GM12878 (cell line): ENCODE results near the gene PLS3. TPM values are rescaled to one million over a fixed set of nuclear protein-coding genes. Genes with fewer than 3 reads are reported as not detected.

Source experiments
- ATAC-seq: fragments of 200-7000 bp; cut with Tn5 transposase; 3 replicates; pipeline ENCODE4 v1.9.1; 2020; ENCODE audit warnings: mild to moderate bottlenecking, moderate library complexity
- BruUV-seq: library from RNA; stranded (reverse); fragments of 400-500 nt; replicated peaks from 2 replicates; lab custom pipeline; 2021; lab: Mats Ljungman, UMichigan
- CTCF ChIA-PET: fragments of 300-600 bp; sonication (Branson Sonifier 250); formaldehyde crosslinking; extraction: SDS; loops from one replicate; lab custom pipeline; 2021; ENCODE audit warnings: inconsistent platforms; lab: Yijun Ruan, JAX
- POLR2A ChIA-PET: fragments of 350-600 bp; formaldehyde crosslinking; extraction: SDS; loops from one replicate; lab custom pipeline; 2021; ENCODE audit warnings: inconsistent platforms; lab: Charles Lee
- RAD21 ChIA-PET: fragments of 300-600 bp; sonication (Branson Sonifier 250); formaldehyde crosslinking; loops from one replicate; lab custom pipeline; 2023; ENCODE audit warnings: antibody characterized with exemption; ENCODE audit not compliant: unreplicated experiment; lab: Charles Lee
- SMC1A ChIA-PET: fragments of 300-600 bp; sonication (Branson Sonifier 250); formaldehyde crosslinking; loops from one replicate; lab custom pipeline; 2023; ENCODE audit not compliant: unreplicated experiment, uncharacterized antibody; lab: Charles Lee
- DNase-seq: peaks from one replicate; pipeline ENCODE4 v3.0.0-alpha.2; 2011; ENCODE audit warnings: low read depth, low spot score
- FAIRE-seq: peaks from 3 replicates; lab custom pipeline; 2011; peaks lifted over from hg19 to GRCh38; lab: Jason Lieb, UNC
- H2AFZ ChIP-seq: 2 replicates; pipeline ENCODE4 v1.6.0; 2011; ENCODE audit warnings: low read depth, low read length, control low read depth; ENCODE audit not compliant: control insufficient read depth
- H3K27ac ChIP-seq: 2 replicates; pipeline ENCODE4 v1.5.1; 2011; ENCODE audit warnings: control low read depth; ENCODE audit not compliant: control insufficient read depth, insufficient read depth
- H3K27me3 ChIP-seq, 2 experiments: replicated peaks in 1 of 2; 2 replicates each; pipeline versions ENCODE4 v1.6.0 to v1.6.1; 2011; ENCODE audit warnings: low read length in 1 of 2; ENCODE audit not compliant: control insufficient read depth in 2 of 2, insufficient read depth in 2 of 2
- H3K36me3 ChIP-seq, 2 experiments: 2 replicates each; pipeline ENCODE4 v1.5.1; 2011; ENCODE audit warnings: low read length in 1 of 2; ENCODE audit not compliant: control insufficient read depth in 2 of 2, insufficient read depth in 2 of 2
- H3K4me1 ChIP-seq: 2 replicates; pipeline ENCODE4 v1.6.1; 2011; ENCODE audit warnings: mild to moderate bottlenecking, low read length, moderate library complexity, mixed read lengths; ENCODE audit not compliant: control insufficient read depth, insufficient read depth
- H3K4me2 ChIP-seq: 2 replicates; pipeline ENCODE4 v1.6.0; 2011; ENCODE audit warnings: control low read depth; ENCODE audit not compliant: control insufficient read depth, insufficient read depth
- H3K4me3 ChIP-seq: fragments of 200-600 bp; sonication (generic); 2 replicates; pipeline ENCODE4 v1.5.1; 2016
- H3K79me2 ChIP-seq: 2 replicates; pipeline ENCODE4 v1.6.0; 2011; ENCODE audit warnings: low read length; ENCODE audit not compliant: control insufficient read depth, insufficient read depth
- H3K9ac ChIP-seq: 2 replicates; pipeline ENCODE4 v1.8.0; 2011; ENCODE audit warnings: low read length, control low read depth, mixed read lengths; ENCODE audit not compliant: control insufficient read depth, insufficient read depth
- H3K9me3 ChIP-seq: replicated peaks from 3 replicates; pipeline ENCODE4 v1.5.1; 2011; ENCODE audit warnings: mild to moderate bottlenecking, low read length; ENCODE audit not compliant: control insufficient read depth, insufficient read depth
- H4K20me1 ChIP-seq: 2 replicates; pipeline ENCODE4 v1.6.0; 2011; ENCODE audit not compliant: control insufficient read depth, insufficient read depth
- ETV6 ChIP-seq, 2 experiments: fragments of 450-650 bp in 1 of 2; IDR thresholded peaks in 1 of 2; conservative IDR thresholded peaks in 1 of 2; 2 replicates each; pipeline ENCODE4 v1.6.1; 2014; ENCODE audit warnings: antibody characterized with exemption in 1 of 2, borderline replicate concordance in 1 of 2, low read depth in 1 of 2, mild to moderate bottlenecking in 1 of 2, moderate library complexity in 1 of 2
- GABPA ChIP-seq: IDR thresholded peaks from 2 replicates; pipeline ENCODE4 v1.6.1; 2014; ENCODE audit warnings: antibody characterized with exemption, low read depth, mild to moderate bottlenecking, inconsistent platforms
- MEF2A ChIP-seq: IDR thresholded peaks from 2 replicates; pipeline ENCODE4 v1.6.1; 2011; ENCODE audit warnings: low read depth, mild to moderate bottlenecking, low read length, moderate library complexity; ENCODE audit not compliant: insufficient read depth
- RAD21 ChIP-seq: IDR thresholded peaks from 2 replicates; pipeline ENCODE4 v1.6.1; 2011; ENCODE audit warnings: mild to moderate bottlenecking, low read depth, low read length, moderate library complexity; ENCODE audit not compliant: insufficient read depth
- TCF3 ChIP-seq: IDR thresholded peaks from 2 replicates; pipeline ENCODE4 v1.6.1; 2012; ENCODE audit warnings: low read depth, mild to moderate bottlenecking, low read length, borderline replicate concordance; ENCODE audit not compliant: insufficient read depth
- WGBS: methylation state at CpG from one replicate; pipeline ENCODE4 v1.1.6; 2016; ENCODE audit warnings: low lambda C conversion rate; ENCODE audit not compliant: insufficient replicate concordance, insufficient coverage; ENCODE audit errors: missing lambda C conversion rate; 5-methylcytosine and 5-hydroxymethylcytosine counted together
- in situ Hi-C: fragments of 300-500 bp; cut with MboI; formaldehyde crosslinking; loops from 9 replicates; pipeline ENCODE4 v1.14.3; 2018; ENCODE audit warnings: mixed read lengths
- intact Hi-C: fragments of 100-400 bp; cut with micrococcal nuclease; formaldehyde crosslinking; loops from one replicate; pipeline ENCODE4 v1.14.2; 2022; ENCODE audit not compliant: unreplicated experiment
- polyA plus RNA-seq, 11 experiments: library from polyadenylated mRNA; depleted of rRNA in 4 of 11; unstranded in 6 of 11; stranded (reverse) in 5 of 11; fragments of >200 nt; fragmentation: Nextera tagmentation in 4 of 11; fragmentation: Illumina TruSeq in 1 of 11; extraction: Ambion mirVana in 4 of 11; extraction: Trizol in 1 of 11; gene quantifications; 1 replicate in 1 of 11; 2 replicates in 10 of 11; pipeline versions ENCODE4 v1.2.1 to v1.2.3, GENCODE V29; 2011 to 2016; ENCODE audit warnings: inconsistent platforms in 2 of 11, missing spikeins in 2 of 11, low read depth in 1 of 11
- total RNA-seq, 4 experiments: library from RNA; depleted of rRNA in 3 of 4; stranded (reverse); fragments of >200 nt in 3 of 4; fragmentation: Illumina TruSeq in 1 of 4; extraction: Trizol in 1 of 4; gene quantifications; 2 replicates each; pipeline versions ENCODE4 v1.2.1 to v1.2.3, GENCODE V29; 2013 to 2021

PLS3 gene
- total and polyA plus RNA-seq, 10 of the 15 experiments (the other 5 are each of a cell fraction or from before 2014, with no cell fraction given): 47.6 to 236 (median 174) TPM

GRCh38 chrX:115652221-115652620 lies 91.2 kb downstream of the PLS3 start:
- ATAC-seq: no peak
- POLR2A ChIA-PET: no interaction called here
- Histone ChIP-seq H3K79me2 (no peaks in the 10 kb centered on the region), H3K27me3 (no peaks in the 10 kb centered on the region), H3K27ac (no peak overlapping the region), H3K36me3 (no peaks in the 10 kb centered on the region), H3K4me3 (no peak overlapping the region), H3K4me1 (no peaks in the 10 kb centered on the region), H3K9me3 (no peaks in the 10 kb centered on the region), H4K20me1 (no peaks in the 10 kb centered on the region), H3K9ac (no peak overlapping the region), H3K4me2 (no peak overlapping the region), H2AFZ (no peak overlapping the region)
- intact Hi-C loops: no loop called here
- 45% methylated on average over 5 of the region's 5 CpGs for WGBS
- RAD21 ChIA-PET: interaction anchor here (0.9 to 1.5 kb wide), 4 partner anchors 27 to 321 kb away, joined by 3 to 6 read pairs (median 4); no protein-coding TSS in a partner anchor
- in situ Hi-C loops: loop anchor here (10.0 kb wide), 1 partner anchor 293 kb away; no protein-coding TSS in a partner anchor
- no TSS peak for BruUV-seq
- no peak for TF ChIP-seq GABPA
- SMC1A ChIA-PET: interaction anchor here (0.9 to 1.6 kb wide), 6 partner anchors 9 to 321 kb away, joined by 3 to 12 read pairs (median 6); no protein-coding TSS in a partner anchor
- CTCF ChIA-PET: interaction anchor here (0.6 to 3.4 kb wide), 13 partner anchors 8 to 328 kb away, joined by 3 to 15 read pairs (median 4); no protein-coding TSS in a partner anchor
- DNase-seq: no peak
- no peak for FAIRE-seq

DNA sequence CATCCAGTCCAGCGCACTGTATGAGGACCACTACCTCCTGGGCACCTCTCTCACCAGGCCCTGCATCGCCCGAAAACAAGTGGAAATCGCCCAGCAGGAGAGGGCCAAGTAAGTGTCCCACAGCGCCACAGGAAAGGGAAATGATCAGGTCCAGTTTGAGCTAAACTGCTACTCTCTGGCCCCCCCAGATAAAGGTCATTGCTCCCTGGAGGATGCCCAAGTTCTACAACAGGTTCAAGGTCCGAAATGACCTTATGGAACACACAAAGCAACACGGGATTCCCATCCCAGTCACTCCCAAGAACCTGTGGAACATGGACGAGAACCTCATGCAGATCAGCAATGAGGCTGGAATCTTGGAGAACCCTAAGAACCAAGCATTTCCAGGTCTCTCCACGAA lies 104.1 kb downstream of the PLS3 start:
- Histone ChIP-seq H3K4me2 (no peak overlapping the region), H3K4me3 (no peak overlapping the region), H3K79me2 (no peaks in the 10 kb centered on the region), H3K4me1 (no peaks in the 10 kb centered on the region), H3K36me3 (no peaks in the 10 kb centered on the region), H3K27me3 (no peaks in the 10 kb centered on the region), H3K27ac (no peak overlapping the region), H3K9ac (no peak overlapping the region), H3K9me3 (no peaks in the 10 kb centered on the region), H4K20me1 (no peaks in the 10 kb centered on the region), H2AFZ (no peak overlapping the region)
- in situ Hi-C loops (no loop called here), intact Hi-C loops (no loop called here)
- ChIA-PET SMC1A (no interaction called here), RAD21 (no interaction called here), POLR2A (interaction anchor here (0.6 kb wide), 1 partner anchor 17 kb away, joined by 3 read pairs; no protein-coding TSS in a partner anchor), CTCF (interaction anchor here (0.8 to 1.4 kb wide), 2 partner anchors 14 to 22 kb away, joined by 3 read pairs; no protein-coding TSS in a partner anchor)
- ATAC-seq (no peak), FAIRE-seq (no peak), DNase-seq (no peak)
- 28% methylated on average over 9 of the region's 9 CpGs for WGBS
- TF ChIP-seq ETV6 (conservative IDR thresholded peaks at IDR 0.05 in 1 of 2, IDR thresholded peaks at IDR 0.05 in 1 of 2; ENCODE audit: borderline replicate concordance in 1 of 2, low read depth in 1 of 2) (no peak), TCF3 (no peak), RAD21 (no peak), MEF2A (no peak)
- BruUV-seq: no TSS peak
